K562 (cell line): Measurements from ENCODE around the gene OR2V2. TPM values are rescaled to one million over a fixed set of nuclear protein-coding genes. Genes with fewer than 3 reads are reported as not detected.

Experiments used
- BRD4 ChIP-seq: fragments of 200-600 bp; sonication (generic); IDR thresholded peaks from 2 replicates; pipeline ENCODE4 v1.6.1; 2017; ENCODE audit warnings: inconsistent platforms
- CBFA2T2 ChIP-seq: fragments of 450-650 bp; conservative IDR thresholded peaks from 2 replicates; pipeline ENCODE4 v1.6.1; 2017; ENCODE audit warnings: mild to moderate bottlenecking
- CHAMP1 ChIP-seq: fragments of 450-650 bp; IDR thresholded peaks from 2 replicates; pipeline ENCODE4 v1.6.1; 2016; ENCODE audit warnings: mild to moderate bottlenecking
- CREB1 ChIP-seq, 2 experiments: sonication (generic) in 1 of 2; formaldehyde crosslinking in 1 of 2; IDR thresholded peaks; 2 replicates each; pipeline versions ENCODE4 v1.6.1 to v1.8.0; 2012 to 2022; ENCODE audit warnings: inconsistent platforms in 1 of 2, mild to moderate bottlenecking in 1 of 2, missing genetic modification reagents in 1 of 2, moderate library complexity in 1 of 2
- E2F3 ChIP-seq: fragments of 250-450 bp; sonication (Bioruptor Pico); IDR thresholded peaks from 2 replicates; pipeline ENCODE4 v1.4.0; 2020; ENCODE audit warnings: mild to moderate bottlenecking
- HCFC1 ChIP-seq: IDR thresholded peaks from 2 replicates; pipeline ENCODE4 v1.6.1; 2012; ENCODE audit warnings: low read depth, low read length, improper control_type of control experiment
- HMG20A ChIP-seq: fragments of 450-650 bp; formaldehyde crosslinking; conservative IDR thresholded peaks from 2 replicates; pipeline ENCODE4 v1.4.0; 2020; ENCODE audit warnings: mild to moderate bottlenecking, mixed read lengths
- HNRNPL ChIP-seq: fragments of 200-400 bp; formaldehyde crosslinking; IDR thresholded peaks from 2 replicates; pipeline ENCODE4 v1.6.1; 2017; ENCODE audit warnings: low read depth, mild to moderate bottlenecking, low read length
- KDM2B ChIP-seq: fragments of 250-450 bp; sonication (Bioruptor Pico); IDR thresholded peaks from 2 replicates; pipeline ENCODE4 v1.8.0; 2021; ENCODE audit warnings: mild to moderate bottlenecking, moderate library complexity
- NCOA6 ChIP-seq: fragments of 450-650 bp; IDR thresholded peaks from 2 replicates; pipeline ENCODE4 v1.6.1; 2017; ENCODE audit warnings: mild to moderate bottlenecking
- POLR2AphosphoS2 ChIP-seq: IDR thresholded peaks from 2 replicates; pipeline ENCODE4 v1.6.1; 2012; ENCODE audit warnings: low read length, improper control_type of control experiment
- PRPF4 ChIP-seq: fragments of 200-400 bp; formaldehyde crosslinking; IDR thresholded peaks from one replicate; pipeline ENCODE4 v1.6.1; 2017; ENCODE audit warnings: low read length, low read depth, mild to moderate bottlenecking; ENCODE audit not compliant: insufficient read depth, poor library complexity, severe bottlenecking
- RBM39 ChIP-seq: fragments of 200-400 bp; formaldehyde crosslinking; optimal IDR thresholded peaks from 2 replicates; pipeline ENCODE3; 2018; ENCODE audit warnings: low read depth, low read length
- SMARCA4 ChIP-seq: fragments of 450-650 bp; IDR thresholded peaks from 2 replicates; pipeline ENCODE4 v1.6.1; 2016
- SREBF2 ChIP-seq: sonication (generic); formaldehyde crosslinking; IDR thresholded peaks from 2 replicates; pipeline ENCODE4 v1.4.0; 2020; ENCODE audit warnings: mild to moderate bottlenecking, missing genetic modification reagents
- TAF15 ChIP-seq: fragments of 200-400 bp; formaldehyde crosslinking; IDR thresholded peaks from 2 replicates; pipeline ENCODE4 v1.6.1; 2017; ENCODE audit warnings: mild to moderate bottlenecking, low read depth, low read length, moderate library complexity
- ZBTB43 ChIP-seq: sonication (generic); formaldehyde crosslinking; IDR thresholded peaks from 2 replicates; pipeline ENCODE4 v1.8.0; 2023; ENCODE audit warnings: mild to moderate bottlenecking, missing genetic modification reagents
- ZNF133 ChIP-seq: fragments of 250-450 bp; sonication (Bioruptor Pico); IDR thresholded peaks from 2 replicates; pipeline ENCODE4 v1.4.0; 2020; ENCODE audit warnings: mild to moderate bottlenecking
- ZNF239 ChIP-seq: fragments of 250-450 bp; sonication (Bioruptor Pico); IDR thresholded peaks from 2 replicates; pipeline ENCODE4 v1.4.0; 2020; ENCODE audit warnings: mild to moderate bottlenecking
- ZNF324 ChIP-seq: fragments of 250-450 bp; sonication (Bioruptor Pico); IDR thresholded peaks from 2 replicates; pipeline ENCODE4 v1.4.0; 2020; ENCODE audit warnings: mild to moderate bottlenecking
- ZNF707 ChIP-seq: fragments of 250-450 bp; sonication (Bioruptor Pico); conservative IDR thresholded peaks from 2 replicates; pipeline ENCODE4 v1.8.0; 2022; ENCODE audit warnings: inconsistent platforms, mild to moderate bottlenecking, moderate library complexity
- polyA plus RNA-seq, 8 experiments: library from polyadenylated mRNA; depleted of rRNA in 4 of 8; stranded (reverse) in 5 of 8; unstranded in 3 of 8; fragments of >200 nt; fragmentation: Nextera tagmentation in 2 of 8; fragmentation: Illumina TruSeq in 1 of 8; extraction: Ambion mirVana in 2 of 8; extraction: Trizol in 1 of 8; gene quantifications; 2 replicates each; pipeline versions ENCODE4 v1.2.1 to v1.2.3, GENCODE V29; 2011 to 2014; ENCODE audit warnings: inconsistent platforms in 1 of 8, missing spikeins in 1 of 8
- total RNA-seq, 7 experiments: library from RNA; depleted of rRNA in 6 of 7; stranded (reverse); fragments of >200 nt in 6 of 7; fragmentation: Illumina TruSeq in 2 of 7; extraction: Trizol in 2 of 7; gene quantifications; 2 replicates each; pipeline versions ENCODE4 v1.2.1 to v1.2.3, GENCODE V29; 2011 to 2021; ENCODE audit warnings: low replicate concordance in 1 of 7
- TF ChIP-seq, protein P1 (sequence below), 2 experiments: fragments of 200-800 bp in 1 of 2; sonication (Bioruptor generic) in 1 of 2; sonication (generic) in 1 of 2; formaldehyde crosslinking in 1 of 2; IDR thresholded peaks in 1 of 2; conservative IDR thresholded peaks in 1 of 2; 2 replicates each; pipeline versions ENCODE4 v1.5.0 to v1.6.1; 2016 to 2020; ENCODE audit warnings: missing compliant biosample characterization in 1 of 2, missing genetic modification characterization in 1 of 2, missing genetic modification reagents in 1 of 2
- TF ChIP-seq, protein P2 (sequence below): fragments of 250-450 bp; sonication (Bioruptor Pico); IDR thresholded peaks from 2 replicates; pipeline ENCODE4 v1.8.0; 2021; ENCODE audit warnings: borderline replicate concordance, mild to moderate bottlenecking, moderate library complexity; ENCODE audit not compliant: poor library complexity, severe bottlenecking

Gene OR2V2
- total and polyA plus RNA-seq, 9 of the 15 experiments (the other 6 are each of a cell fraction or from before 2014, with no cell fraction given) = 0.01 TPM; not detected in 8

- TF ChIP-seq CHAMP1 = no peak
- no peak for TF ChIP-seq POLR2AphosphoS2
- no peak for TF ChIP-seq SREBF2 (CRISPR knock-in tag)
- TF ChIP-seq ZBTB43 (CRISPR knock-in tag) = no peak
- TF ChIP-seq CBFA2T2 = no peak
- TF ChIP-seq, protein P1, sequence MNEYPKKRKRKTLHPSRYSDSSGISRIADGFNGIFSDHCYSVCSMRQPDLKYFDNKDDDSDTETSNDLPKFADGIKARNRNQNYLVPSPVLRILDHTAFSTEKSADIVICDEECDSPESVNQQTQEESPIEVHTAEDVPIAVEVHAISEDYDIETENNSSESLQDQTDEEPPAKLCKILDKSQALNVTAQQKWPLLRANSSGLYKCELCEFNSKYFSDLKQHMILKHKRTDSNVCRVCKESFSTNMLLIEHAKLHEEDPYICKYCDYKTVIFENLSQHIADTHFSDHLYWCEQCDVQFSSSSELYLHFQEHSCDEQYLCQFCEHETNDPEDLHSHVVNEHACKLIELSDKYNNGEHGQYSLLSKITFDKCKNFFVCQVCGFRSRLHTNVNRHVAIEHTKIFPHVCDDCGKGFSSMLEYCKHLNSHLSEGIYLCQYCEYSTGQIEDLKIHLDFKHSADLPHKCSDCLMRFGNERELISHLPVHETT (CRISPR knock-in tag; conservative IDR thresholded peaks at IDR 0.05 in 1 of 2, IDR thresholded peaks at IDR 0.05 in 1 of 2) = no peak
- TF ChIP-seq, protein P2, sequence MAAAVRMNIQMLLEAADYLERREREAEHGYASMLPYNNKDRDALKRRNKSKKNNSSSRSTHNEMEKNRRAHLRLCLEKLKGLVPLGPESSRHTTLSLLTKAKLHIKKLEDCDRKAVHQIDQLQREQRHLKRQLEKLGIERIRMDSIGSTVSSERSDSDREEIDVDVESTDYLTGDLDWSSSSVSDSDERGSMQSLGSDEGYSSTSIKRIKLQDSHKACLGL (CRISPR knock-in tag) = no peak
- no peak for TF ChIP-seq RBM39
- no peak for TF ChIP-seq ZNF239
- TF ChIP-seq ZNF324 (CRISPR knock-in tag) = no peak
- TF ChIP-seq HCFC1 = no peak
- TF ChIP-seq NCOA6 = no peak
- no peak for TF ChIP-seq CREB1 (IDR thresholded peaks at IDR 0.05)
- TF ChIP-seq CREB1 (CRISPR knock-in tag; IDR thresholded peaks at IDR 0.05) = no peak
- peak; percentile 80 for TF ChIP-seq E2F3 (CRISPR knock-in tag)
- no peak for TF ChIP-seq SMARCA4
- TF ChIP-seq HNRNPL = no peak
- no peak for TF ChIP-seq PRPF4
- 0 out of 2 replicates have a peak, but pooled peaks have one; percentile 15 for TF ChIP-seq KDM2B
- TF ChIP-seq BRD4 = no peak
- TF ChIP-seq HMG20A (CRISPR knock-in tag) = no peak
- no peak for TF ChIP-seq ZNF707 (CRISPR knock-in tag)
- no peak for TF ChIP-seq ZNF133 (CRISPR knock-in tag)
- TF ChIP-seq TAF15 = no peak
Observed at GRCh38 chr5:181190711-181191525, 43.5 kb downstream of the OR2V2 start (continued).
